AG04450 (cell line): ENCODE results near the gene ATP2B1. TPM values are rescaled to one million over a fixed set of nuclear protein-coding genes. Genes with fewer than 3 reads are reported as not detected.

ENCODE experiments used
- CTCF ChIA-PET: fragments of 300-600, 350-600 bp; formaldehyde crosslinking; extraction: SDS; loops from one replicate; lab custom pipeline; 2022; ENCODE audit warnings: antibody characterized with exemption, inconsistent platforms; lab: Charles Lee
- POLR2A ChIA-PET: fragments of 350-600 bp; formaldehyde crosslinking; extraction: SDS; loops from one replicate; lab custom pipeline; 2021; ENCODE audit warnings: antibody characterized with exemption, inconsistent platforms; lab: Yijun Ruan, JAX
- DNase-seq: peaks from one replicate; pipeline ENCODE4 v3.0.0-alpha.2; 2011; ENCODE audit warnings: low read depth, low spot score
- H3K27ac ChIP-seq: one replicate; pipeline ENCODE4 v1.5.1; 2012; ENCODE audit warnings: low read depth, low read length, control low read depth
- H3K27me3 ChIP-seq: one replicate; pipeline ENCODE4 v1.6.0; 2012; ENCODE audit warnings: low read length; ENCODE audit not compliant: control insufficient read depth, insufficient read depth
- H3K4me3 ChIP-seq: 2 replicates; pipeline ENCODE4 v1.5.1; 2011; ENCODE audit warnings: mild to moderate bottlenecking, low read depth, low read length, control low read depth
- H3K9me3 ChIP-seq: 2 replicates; pipeline ENCODE4 v1.5.1; 2012; ENCODE audit warnings: low read length; ENCODE audit not compliant: control insufficient read depth, insufficient read depth
- polyA plus RNA-seq: library from polyadenylated mRNA; depleted of rRNA; stranded (reverse); fragments of >200 nt; gene quantifications from 2 replicates; pipeline ENCODE4 v1.2.3, GENCODE V29; 2011
- TF ChIP-seq, protein P1 (sequence below): IDR thresholded peaks from 2 replicates; pipeline ENCODE4 v1.5.1; 2011; ENCODE audit warnings: low read depth, low read length, control low read depth, inconsistent platforms

ATP2B1 gene
- polyA plus RNA-seq, 1 experiment, result 42.7 TPM

DNA sequence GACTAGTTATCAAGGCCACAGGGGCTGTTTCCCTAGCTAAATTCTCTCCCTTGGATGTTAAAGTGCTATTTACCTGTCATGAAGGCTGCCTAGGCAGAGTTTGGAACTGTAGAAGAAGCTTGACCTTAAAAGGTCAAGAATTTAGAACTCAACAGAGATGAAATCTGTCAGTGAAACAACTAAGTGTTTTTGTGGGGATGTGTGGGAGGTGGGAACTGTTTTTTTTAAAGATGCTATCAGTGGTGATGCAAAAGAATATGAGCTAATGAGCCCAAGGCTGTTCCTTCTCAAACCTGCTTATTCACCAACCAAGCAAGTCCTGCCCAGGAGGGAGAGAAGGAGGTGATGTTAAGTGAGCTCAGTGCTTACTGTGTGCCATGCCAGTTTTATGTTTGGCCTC, 142.0 kb downstream of the ATP2B1 start:
- no peaks in the 10 kb centered on the region for H3K9me3 ChIP-seq
- ChIA-PET POLR2A (no interaction called here), CTCF (interaction anchor here (0.8 kb wide), 1 partner anchor 23 kb away, joined by 3 read pairs; no protein-coding TSS in a partner anchor)
- H3K27ac ChIP-seq, result no peak overlapping the region
- H3K27me3 ChIP-seq, result no peaks in the 10 kb centered on the region
- TF ChIP-seq, protein P1, sequence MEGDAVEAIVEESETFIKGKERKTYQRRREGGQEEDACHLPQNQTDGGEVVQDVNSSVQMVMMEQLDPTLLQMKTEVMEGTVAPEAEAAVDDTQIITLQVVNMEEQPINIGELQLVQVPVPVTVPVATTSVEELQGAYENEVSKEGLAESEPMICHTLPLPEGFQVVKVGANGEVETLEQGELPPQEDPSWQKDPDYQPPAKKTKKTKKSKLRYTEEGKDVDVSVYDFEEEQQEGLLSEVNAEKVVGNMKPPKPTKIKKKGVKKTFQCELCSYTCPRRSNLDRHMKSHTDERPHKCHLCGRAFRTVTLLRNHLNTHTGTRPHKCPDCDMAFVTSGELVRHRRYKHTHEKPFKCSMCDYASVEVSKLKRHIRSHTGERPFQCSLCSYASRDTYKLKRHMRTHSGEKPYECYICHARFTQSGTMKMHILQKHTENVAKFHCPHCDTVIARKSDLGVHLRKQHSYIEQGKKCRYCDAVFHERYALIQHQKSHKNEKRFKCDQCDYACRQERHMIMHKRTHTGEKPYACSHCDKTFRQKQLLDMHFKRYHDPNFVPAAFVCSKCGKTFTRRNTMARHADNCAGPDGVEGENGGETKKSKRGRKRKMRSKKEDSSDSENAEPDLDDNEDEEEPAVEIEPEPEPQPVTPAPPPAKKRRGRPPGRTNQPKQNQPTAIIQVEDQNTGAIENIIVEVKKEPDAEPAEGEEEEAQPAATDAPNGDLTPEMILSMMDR, result no peak
- DNase-seq, result no peak
- H3K4me3 ChIP-seq, result no peak overlapping the region

DNA sequence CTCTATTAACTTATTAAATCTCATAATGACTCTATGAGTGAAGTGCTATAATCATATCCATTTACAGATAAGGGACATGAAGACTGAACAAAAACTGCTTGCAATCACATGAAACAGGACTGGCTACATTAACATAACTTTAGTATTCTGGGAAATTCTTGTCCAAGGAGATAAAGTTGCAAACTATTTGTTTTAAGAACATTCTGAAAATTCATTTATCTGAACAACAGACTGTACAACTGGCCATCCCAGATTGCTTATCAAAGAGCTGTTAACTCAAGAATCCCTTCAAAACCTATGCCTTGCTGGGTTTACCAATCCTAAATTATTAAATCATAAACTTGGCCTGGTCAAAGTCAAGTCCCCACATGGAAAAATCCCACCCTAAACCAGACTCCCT, 143.6 kb downstream of the ATP2B1 start:
- DNase-seq, result no peak
- Histone ChIP-seq H3K9me3 (no peaks in the 10 kb centered on the region), H3K27me3 (no peaks in the 10 kb centered on the region), H3K4me3 (no peak overlapping the region), H3K27ac (no peak overlapping the region)
- ChIA-PET POLR2A (no interaction called here), CTCF (interaction anchor here (0.6 kb wide), 1 partner anchor 94 kb away, joined by 3 read pairs; no protein-coding TSS in a partner anchor)
- TF ChIP-seq, protein P1, result no peak

DNA sequence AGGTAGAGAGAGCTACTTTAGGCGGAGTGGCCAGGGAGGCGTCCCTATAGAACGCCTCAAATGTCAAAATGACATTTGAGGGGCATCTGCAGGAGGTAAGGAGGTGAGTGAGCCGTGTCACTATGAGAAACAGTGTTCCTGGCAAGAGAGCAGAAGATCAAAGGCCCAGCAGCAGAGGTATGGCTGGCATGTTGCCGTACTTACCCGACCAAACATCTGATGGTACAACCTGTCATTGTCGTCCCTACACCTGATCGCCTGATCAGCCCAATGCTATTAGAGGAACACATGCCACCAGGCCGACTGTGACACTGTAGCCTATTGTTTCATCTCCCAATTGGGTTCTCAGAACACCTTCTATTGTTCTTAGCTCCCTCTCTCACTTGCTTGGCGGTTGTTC, 148.9 kb downstream of the ATP2B1 start:
- no peaks in the 10 kb centered on the region for H3K27me3 ChIP-seq
- ChIA-PET POLR2A (no interaction called here), CTCF (no interaction called here)
- H3K27ac ChIP-seq, result no peak overlapping the region
- TF ChIP-seq, protein P1, result no peak
- DNase-seq, result no peak
- H3K4me3 ChIP-seq, result no peak overlapping the region
- no peaks in the 10 kb centered on the region for H3K9me3 ChIP-seq

DNA sequence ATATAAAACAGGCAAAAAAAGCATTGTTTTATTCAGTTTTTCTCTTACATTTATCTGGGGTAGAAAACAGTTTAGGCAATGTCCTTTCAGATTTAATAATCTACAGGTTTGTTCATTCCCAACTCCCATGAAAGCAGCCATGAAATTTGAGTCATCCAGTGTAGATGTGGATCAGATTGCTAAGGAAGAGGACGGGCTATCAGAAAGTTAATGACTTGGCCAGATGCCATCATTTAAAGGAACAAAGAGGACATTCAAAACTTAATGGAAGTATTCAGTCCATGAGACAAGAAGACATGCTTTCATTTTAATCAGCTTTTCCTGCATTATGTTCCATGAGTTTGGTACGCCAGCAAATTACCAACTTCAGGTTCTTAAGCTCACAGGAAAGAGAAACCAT, 151.7 kb downstream of the ATP2B1 start:
- no peak overlapping the region for H3K27ac ChIP-seq
- TF ChIP-seq, protein P1, result no peak
- no peaks in the 10 kb centered on the region for H3K27me3 ChIP-seq
- H3K9me3 ChIP-seq, result no peaks in the 10 kb centered on the region
- no peak overlapping the region for H3K4me3 ChIP-seq
- DNase-seq, result no peak
- ChIA-PET CTCF (no interaction called here), POLR2A (interaction anchor here (0.5 kb wide), 1 partner anchor 15 kb away, joined by 5 read pairs; no protein-coding TSS in a partner anchor)

DNA sequence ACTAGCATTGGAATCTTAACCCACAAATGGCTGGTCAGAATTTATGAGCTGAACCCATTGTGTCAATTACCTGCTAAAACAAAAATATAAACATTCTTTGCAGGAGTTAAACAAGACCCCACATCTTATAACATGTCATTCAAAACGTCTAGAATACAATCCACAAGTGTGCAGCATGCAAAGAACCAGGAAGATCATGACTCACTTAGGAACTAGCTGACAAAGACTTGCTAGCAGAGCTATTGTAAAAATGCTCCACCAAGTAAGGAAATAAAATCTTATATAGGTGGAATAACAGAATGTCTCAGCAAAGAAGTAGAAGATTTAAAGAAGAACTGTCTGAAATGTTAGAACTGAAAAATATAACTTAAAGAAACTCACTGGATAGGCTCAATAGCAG, 156.3 kb downstream of the ATP2B1 start:
- Histone ChIP-seq H3K27me3 (no peaks in the 10 kb centered on the region), H3K9me3 (no peaks in the 10 kb centered on the region), H3K27ac (no peak overlapping the region), H3K4me3 (no peak overlapping the region)
- ChIA-PET POLR2A (no interaction called here), CTCF (interaction anchor here (0.8 to 3.6 kb wide), 3 partner anchors 9 to 1302 kb away, joined by 3 to 19 read pairs (median 3); no protein-coding TSS in a partner anchor)
- TF ChIP-seq, protein P1, result no peak
- no peak for DNase-seq
